Natural killer cell (primary cell): ENCODE results near the gene SIRPD. TPM values are rescaled to one million over a fixed set of nuclear protein-coding genes. Genes with fewer than 3 reads are reported as not detected.

Experiments
- ATAC-seq, 3 donors: fragments of 150-1000 bp in 2 of 3; fragments of 200-7000 bp in 1 of 3; cut with Tn5 transposase; 1 replicate in 1 of 3; 2 replicates in 2 of 3; pipeline ENCODE4 v1.10.0; 2021; ENCODE audit warnings: mild to moderate bottlenecking in 2 of 3, moderate library complexity in 2 of 3
- DNase-seq, 2 donors: peaks; one replicate each; pipeline versions ENCODE4 v3.0.0 to v3.0.0-alpha.2; 2013 to 2021; ENCODE audit warnings: mixed read lengths in 1 of 2
- H3K27ac ChIP-seq: one replicate; pipeline ENCODE4 v1.5.1; 2013; ENCODE audit warnings: mild to moderate bottlenecking, low read length
- H3K27me3 ChIP-seq: one replicate; pipeline ENCODE4 v1.6.1; 2013; ENCODE audit warnings: low read length; ENCODE audit not compliant: control insufficient read depth, insufficient read depth
- H3K36me3 ChIP-seq: one replicate; pipeline ENCODE4 v1.6.1; 2013; ENCODE audit warnings: low read length; ENCODE audit not compliant: control insufficient read depth, insufficient read depth
- H3K4me1 ChIP-seq: one replicate; pipeline ENCODE4 v1.6.1; 2013; ENCODE audit warnings: low read length; ENCODE audit not compliant: control insufficient read depth, insufficient read depth
- H3K4me3 ChIP-seq: one replicate; pipeline ENCODE4 v1.5.1; 2013; ENCODE audit warnings: low read length
- H3K9me3 ChIP-seq: one replicate; pipeline ENCODE4 v1.6.1; 2013; ENCODE audit warnings: low read length; ENCODE audit not compliant: control insufficient read depth, insufficient read depth
- H3K27ac Mint-ChIP-seq, 2 donors: one replicate each; pipeline ENCODE4 v1.8.0; 2022; ENCODE audit warnings: mild to moderate bottlenecking in 2 of 2, mixed read lengths in 2 of 2, moderate library complexity in 1 of 2
- H3K27me3 Mint-ChIP-seq, 2 donors: one replicate each; pipeline ENCODE4 v1.8.0; 2022; ENCODE audit warnings: low read depth in 2 of 2, mixed read lengths in 2 of 2
- H3K36me3 Mint-ChIP-seq: one replicate; pipeline ENCODE4 v1.8.0; 2022; ENCODE audit warnings: mixed read lengths
- H3K4me1 Mint-ChIP-seq, 2 donors: one replicate each; pipeline ENCODE4 v1.8.0; 2022; ENCODE audit warnings: mixed read lengths in 2 of 2
- H3K4me3 Mint-ChIP-seq: one replicate; pipeline ENCODE4 v1.8.0; 2022; ENCODE audit warnings: mild to moderate bottlenecking, moderate library complexity, mixed read lengths
- H3K9me3 Mint-ChIP-seq, 2 donors: one replicate each; pipeline ENCODE4 v1.8.0; 2022; ENCODE audit warnings: mixed read lengths in 2 of 2
- WGBS: methylation state at CpG from one replicate; pipeline ENCODE4 v1.1.7; 2013; ENCODE audit warnings: missing lambda C conversion rate; ENCODE audit not compliant: insufficient coverage; 5-methylcytosine and 5-hydroxymethylcytosine counted together
- intact Hi-C: fragments of 100-400 bp; cut with micrococcal nuclease; formaldehyde crosslinking; loops from one replicate; pipeline ENCODE4 v1.14.2; 2022
- total RNA-seq, 4 donors: library from RNA; stranded (reverse); fragments of 120-200 nt in 1 of 4; gene quantifications; one replicate each; pipeline versions ENCODE4 v1.2.3 to v1.2.4, GENCODE V29; 2013 to 2022
- TF ChIP-seq, protein P1 (sequence below): fragments of 200-600 bp; IDR thresholded peaks from one replicate; pipeline ENCODE4 v1.8.0; 2022; ENCODE audit warnings: antibody characterized with exemption

The SIRPD gene
- total RNA-seq, 3 donors from 2014 or later (not counting 1 experiment from before 2014, with no cell fraction given) = not detected

DNA sequence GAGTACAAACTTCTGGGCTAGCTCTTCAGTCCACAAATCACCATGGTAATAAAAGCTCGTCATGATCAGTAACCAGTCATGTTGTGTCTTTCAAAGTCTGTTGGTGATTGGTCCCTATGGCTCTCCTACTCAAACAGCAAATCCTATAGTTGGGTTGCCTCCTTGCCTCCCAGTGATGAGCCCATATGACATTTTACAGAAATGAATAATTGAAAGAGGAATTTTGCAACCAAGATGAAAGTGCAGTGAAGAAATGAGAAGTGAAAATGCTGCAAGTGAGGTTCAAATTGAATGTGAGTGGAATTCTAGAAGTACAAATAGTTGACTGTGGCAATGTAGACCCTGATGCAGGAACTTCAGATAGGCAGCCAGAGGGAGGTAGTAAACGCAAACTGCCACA lies 5.1 kb upstream of the SIRPD start:
- H3K9me3 ChIP-seq = no peaks in the 10 kb centered on the region
- TF ChIP-seq, protein P1, sequence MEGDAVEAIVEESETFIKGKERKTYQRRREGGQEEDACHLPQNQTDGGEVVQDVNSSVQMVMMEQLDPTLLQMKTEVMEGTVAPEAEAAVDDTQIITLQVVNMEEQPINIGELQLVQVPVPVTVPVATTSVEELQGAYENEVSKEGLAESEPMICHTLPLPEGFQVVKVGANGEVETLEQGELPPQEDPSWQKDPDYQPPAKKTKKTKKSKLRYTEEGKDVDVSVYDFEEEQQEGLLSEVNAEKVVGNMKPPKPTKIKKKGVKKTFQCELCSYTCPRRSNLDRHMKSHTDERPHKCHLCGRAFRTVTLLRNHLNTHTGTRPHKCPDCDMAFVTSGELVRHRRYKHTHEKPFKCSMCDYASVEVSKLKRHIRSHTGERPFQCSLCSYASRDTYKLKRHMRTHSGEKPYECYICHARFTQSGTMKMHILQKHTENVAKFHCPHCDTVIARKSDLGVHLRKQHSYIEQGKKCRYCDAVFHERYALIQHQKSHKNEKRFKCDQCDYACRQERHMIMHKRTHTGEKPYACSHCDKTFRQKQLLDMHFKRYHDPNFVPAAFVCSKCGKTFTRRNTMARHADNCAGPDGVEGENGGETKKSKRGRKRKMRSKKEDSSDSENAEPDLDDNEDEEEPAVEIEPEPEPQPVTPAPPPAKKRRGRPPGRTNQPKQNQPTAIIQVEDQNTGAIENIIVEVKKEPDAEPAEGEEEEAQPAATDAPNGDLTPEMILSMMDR = no peak
- no peaks in the 10 kb centered on the region for H3K36me3 ChIP-seq
- H3K4me3 ChIP-seq = no peak overlapping the region
- no peaks in the 10 kb centered on the region for H3K4me1 ChIP-seq
- ATAC-seq = no peak
- no peak for DNase-seq
- Mint-ChIP-seq H3K4me1 (no peaks in the 10 kb centered on the region), H3K9me3 (no peaks in the 10 kb centered on the region), H3K27ac (no peak overlapping the region), H3K4me3 (no peak overlapping the region), H3K36me3 (no peaks in the 10 kb centered on the region), H3K27me3 (peaks cover 13 to 31% of the 10 kb centered on the region in 2 donors)
- no peaks in the 10 kb centered on the region for H3K27me3 ChIP-seq
- H3K27ac ChIP-seq = no peak overlapping the region
- intact Hi-C loops = loop anchor here (10.0 kb wide), 1 partner anchor 62 kb away; the partner anchor contains the start of gene SIRPB1
- WGBS = 75% methylated on average over 2 of the region's 2 CpGs

DNA sequence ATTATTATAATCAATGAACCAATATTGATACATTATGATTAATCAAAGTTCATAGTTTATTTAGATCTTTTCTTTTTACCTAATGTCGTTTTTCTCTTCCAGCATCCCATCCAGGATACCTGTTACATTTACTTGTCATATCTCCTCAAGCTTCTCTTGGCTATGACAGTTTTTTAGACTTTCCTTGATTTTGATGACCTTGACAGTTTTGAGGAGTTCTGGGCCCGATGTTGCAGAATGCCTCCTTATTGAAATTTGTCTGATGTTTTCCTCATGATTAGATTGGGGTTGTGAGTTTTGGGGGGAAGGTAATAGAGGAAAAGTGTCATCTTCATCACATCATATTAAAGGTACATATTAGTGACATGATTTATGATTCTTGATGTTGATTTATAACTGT lies 3.8 kb upstream of the SIRPD start:
- Mint-ChIP-seq H3K4me1 (no peaks in the 10 kb centered on the region), H3K27me3 (peaks cover 13 to 27% of the 10 kb centered on the region in 2 donors), H3K9me3 (no peaks in the 10 kb centered on the region), H3K27ac (no peak overlapping the region), H3K36me3 (no peaks in the 10 kb centered on the region), H3K4me3 (no peak overlapping the region)
- H3K27me3 ChIP-seq = no peaks in the 10 kb centered on the region
- H3K9me3 ChIP-seq = no peaks in the 10 kb centered on the region
- ATAC-seq (no peak), DNase-seq (no peak)
- no peaks in the 10 kb centered on the region for H3K4me1 ChIP-seq
- H3K27ac ChIP-seq = no peak overlapping the region
- TF ChIP-seq, protein P1 = no peak
- H3K36me3 ChIP-seq = no peaks in the 10 kb centered on the region
- WGBS = 67% methylated on average over 2 of the region's 2 CpGs
- intact Hi-C loops = loop anchor here (10.0 kb wide), 1 partner anchor 63 kb away; the partner anchor contains the start of gene SIRPB1
- no peak overlapping the region for H3K4me3 ChIP-seq

DNA sequence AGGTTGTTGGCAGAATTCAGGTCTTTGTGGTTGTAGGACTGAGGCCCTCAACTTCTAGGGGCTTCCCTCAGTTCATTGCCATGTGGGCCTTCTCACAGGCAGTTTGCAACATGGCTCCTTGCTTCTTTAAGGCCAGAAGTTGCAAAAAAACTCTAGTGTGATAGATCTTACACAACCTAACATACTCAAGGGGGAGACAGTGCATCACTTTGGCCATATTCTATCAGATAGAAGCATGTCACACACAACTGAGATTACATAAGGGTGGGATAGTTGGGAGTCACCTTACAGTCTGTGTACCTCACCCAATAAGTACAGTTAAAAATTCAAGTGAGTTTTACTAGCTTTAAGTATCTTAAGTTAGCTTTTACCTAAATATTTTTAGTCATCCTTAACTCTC lies 1.6 kb downstream of the SIRPD start:
- peaks cover 7 to 29% of the 10 kb centered on the region in 2 donors for H3K27me3 Mint-ChIP-seq
- no peak overlapping the region for H3K27ac Mint-ChIP-seq
- ATAC-seq (no peak), DNase-seq (peak in 1 of 2 donors; percentile 57)
- peaks cover 5% of the 10 kb centered on the region for H3K9me3 ChIP-seq
- no peaks in the 10 kb centered on the region for H3K9me3 Mint-ChIP-seq
- no peaks in the 10 kb centered on the region for H3K36me3 ChIP-seq
- TF ChIP-seq, protein P1 = no peak
- no peaks in the 10 kb centered on the region for H3K36me3 Mint-ChIP-seq
- H3K4me1 Mint-ChIP-seq = no peaks in the 10 kb centered on the region
- intact Hi-C loops = loop anchor here (10.0 kb wide), 1 partner anchor 179 kb away; no protein-coding TSS in a partner anchor
- no peaks in the 10 kb centered on the region for H3K27me3 ChIP-seq
- no peak overlapping the region for H3K4me3 Mint-ChIP-seq
- no peak overlapping the region for H3K27ac ChIP-seq
- no peak overlapping the region for H3K4me3 ChIP-seq
- H3K4me1 ChIP-seq = no peaks in the 10 kb centered on the region

DNA sequence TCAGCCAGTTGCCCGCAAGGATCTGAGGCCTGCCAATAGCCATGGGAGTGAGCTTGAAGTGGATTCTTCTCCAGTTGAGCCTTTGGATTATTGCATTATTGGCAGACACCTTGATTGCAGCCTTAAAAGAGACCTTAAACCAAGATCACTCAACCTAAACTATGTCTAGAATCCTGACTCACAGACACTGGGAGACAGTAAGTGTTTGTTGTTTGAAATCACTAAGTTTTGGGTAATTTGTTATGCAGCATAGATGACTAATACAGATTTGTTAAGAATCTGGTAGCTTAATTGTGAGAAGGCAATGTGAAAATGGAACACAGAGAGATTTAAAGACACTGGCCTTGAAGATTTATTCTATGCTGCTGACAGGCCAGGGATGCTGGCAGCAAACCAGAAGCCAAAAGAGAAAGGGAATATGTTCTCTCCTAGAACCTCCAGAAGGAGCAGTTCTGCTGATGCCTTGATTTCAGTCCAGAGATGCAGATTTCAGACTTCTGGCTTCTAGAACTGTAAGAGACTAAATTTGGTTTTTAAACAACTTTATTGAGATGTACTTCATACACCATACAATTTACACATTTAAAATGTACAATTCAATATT lies 17.6 kb downstream of the SIRPD start:
- Mint-ChIP-seq H3K36me3 (no peaks in the 10 kb centered on the region), H3K4me3 (no peak overlapping the region), H3K27ac (no peak overlapping the region), H3K27me3 (peaks cover 22 to 36% of the 10 kb centered on the region in 2 donors), H3K4me1 (no peaks in the 10 kb centered on the region), H3K9me3 (no peaks in the 10 kb centered on the region)
- H3K27me3 ChIP-seq = no peaks in the 10 kb centered on the region
- no peaks in the 10 kb centered on the region for H3K36me3 ChIP-seq
- H3K4me1 ChIP-seq = peaks cover 13% of the 10 kb centered on the region
- WGBS = 86% methylated on average over 1 of the region's 1 CpG
- DNase-seq (no peak), ATAC-seq (no peak)
- no peak overlapping the region for H3K4me3 ChIP-seq
- no peaks in the 10 kb centered on the region for H3K9me3 ChIP-seq
- intact Hi-C loops = no loop called here
- TF ChIP-seq, protein P1 = no peak
- no peak overlapping the region for H3K27ac ChIP-seq
